SK-N-MC (cell line): ENCODE results near the gene CD24.

Experiments used
- EZH2 ChIP-seq: fragments of 200-600 bp; sonication (generic); IDR thresholded peaks from one replicate; pipeline ENCODE4 v1.6.1; 2017; ENCODE audit warnings: antibody characterized with exemption
- POLR2AphosphoS5 ChIP-seq: IDR thresholded peaks from 2 replicates; pipeline ENCODE4 v1.6.1; 2012; ENCODE audit warnings: mild to moderate bottlenecking, low read depth, low read length, borderline replicate concordance

DNA sequence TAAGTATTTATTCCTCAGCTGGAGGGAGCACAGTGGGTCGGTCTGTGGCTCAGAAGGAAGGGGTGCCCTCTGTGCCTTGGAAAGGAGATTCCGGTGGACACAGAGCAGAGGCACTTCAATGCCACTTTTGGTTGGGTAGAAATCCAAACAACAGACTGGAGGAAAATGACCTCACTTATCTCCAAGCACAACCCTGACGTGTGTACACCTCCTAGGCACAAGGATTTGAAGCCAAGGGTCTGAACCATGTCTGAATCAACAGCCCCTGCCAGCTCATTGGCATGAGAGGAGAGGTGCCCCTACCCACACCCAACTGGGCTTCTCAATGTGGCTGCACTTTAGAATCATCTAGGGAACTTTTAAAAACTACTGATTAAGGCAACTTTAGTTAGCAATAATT is 13.4 kb downstream of the CD24 start:
- TF ChIP-seq EZH2 (no peak), POLR2AphosphoS5 (no peak)
